Measurements from ENCODE around the gene TUBD1.
"Not testable (repeated sequence)": the region's sequence is repeated elsewhere in the genome, so short reads cannot be mapped to it uniquely, and the experiment has no call there.

Gene TUBD1

DNA sequence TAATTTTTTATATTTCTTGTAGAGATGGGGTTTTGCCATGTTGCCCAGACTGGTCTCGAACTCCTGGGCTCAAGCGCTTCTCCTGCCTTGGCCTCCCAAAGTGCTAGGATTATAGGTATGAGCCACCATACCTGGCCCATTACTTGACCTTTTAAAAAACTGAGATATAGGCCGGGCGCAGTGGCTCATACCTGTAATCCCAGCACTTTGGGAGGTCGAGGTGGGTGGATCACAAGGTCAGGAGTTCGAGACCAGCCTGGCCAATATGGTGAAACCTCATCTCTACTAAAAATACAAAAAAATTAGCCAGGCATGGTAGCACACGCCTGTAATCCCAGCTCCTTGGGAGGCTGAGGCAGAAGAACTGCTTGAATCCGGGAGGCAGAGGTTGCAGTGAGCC lies 19.3 kb downstream of the TUBD1 start:
- not testable (repeated sequence) for H3K4me1 ChIP-seq (ENCODE audit: insufficient read depth, low read length); H3K27ac ChIP-seq (ENCODE audit: low read length); H3K9ac ChIP-seq (ENCODE audit: low read depth, low read length); H3K27me3 ChIP-seq (ENCODE audit: insufficient read depth, low read length); H3K9me3 ChIP-seq (ENCODE audit: insufficient read depth, low read depth, low read length); H3K4me3 ChIP-seq (ENCODE audit: low read length)
- peaks cover 49% of the 10 kb centered on the region for H3K36me3 ChIP-seq (ENCODE audit: insufficient read depth, low read depth, low read length)

DNA sequence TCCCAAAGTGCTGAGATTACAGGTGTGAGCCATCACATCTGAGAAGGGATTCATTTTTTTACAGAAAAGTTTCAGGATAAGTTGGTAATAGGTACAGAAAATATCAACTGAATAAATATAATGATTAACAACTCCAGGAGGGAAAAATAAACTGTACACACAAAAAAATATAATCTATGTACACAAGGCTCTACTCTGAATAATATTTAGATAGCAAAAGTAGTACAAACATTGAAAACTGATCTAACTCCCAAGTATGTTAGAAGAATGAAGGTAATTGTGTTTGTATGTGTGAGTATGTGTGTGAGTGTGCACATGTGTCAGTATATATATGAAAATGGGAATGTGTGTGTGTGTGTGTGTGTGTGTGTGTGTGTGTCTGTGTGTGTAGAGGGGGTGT lies 20.4 kb downstream of the TUBD1 start:
- Histone ChIP-seq H3K4me3 (ENCODE audit: low read length) (no peak overlapping the region), H3K9me3 (ENCODE audit: insufficient read depth, low read depth, low read length) (no peaks in the 10 kb centered on the region), H3K4me1 (ENCODE audit: insufficient read depth, low read length) (no peaks in the 10 kb centered on the region), H3K27ac (ENCODE audit: low read length) (no peak overlapping the region), H3K27me3 (ENCODE audit: insufficient read depth, low read length) (no peaks in the 10 kb centered on the region), H3K9ac (ENCODE audit: low read depth, low read length) (no peak overlapping the region), H3K36me3 (ENCODE audit: insufficient read depth, low read depth, low read length) (peaks cover 40% of the 10 kb centered on the region)

DNA sequence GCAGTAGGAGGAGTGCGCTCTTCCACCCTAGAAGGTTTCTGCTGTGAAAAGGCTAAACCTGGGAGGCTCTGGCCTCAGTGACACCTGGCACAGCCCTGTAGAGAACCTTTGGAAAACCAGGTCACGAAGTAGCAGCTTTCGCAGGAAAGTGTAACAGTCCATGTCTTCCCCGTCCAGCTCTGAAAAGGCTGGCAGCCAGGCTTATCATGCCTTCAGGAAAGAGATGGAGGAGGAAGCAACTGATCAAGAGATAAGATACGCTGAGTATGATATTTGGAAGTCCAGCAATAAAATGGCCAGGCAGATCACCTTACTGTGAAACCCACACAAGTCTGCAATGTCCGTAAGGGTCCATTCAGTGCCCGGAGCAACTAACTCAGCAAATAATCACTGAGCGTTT lies 22.3 kb downstream of the TUBD1 start:
- H3K4me3 ChIP-seq (ENCODE audit: low read length), result no peak overlapping the region
- no peak overlapping the region for H3K27ac ChIP-seq (ENCODE audit: low read length)
- H3K9me3 ChIP-seq (ENCODE audit: insufficient read depth, low read depth, low read length), result no peaks in the 10 kb centered on the region
- peaks cover 25% of the 10 kb centered on the region for H3K36me3 ChIP-seq (ENCODE audit: insufficient read depth, low read depth, low read length)
- H3K27me3 ChIP-seq (ENCODE audit: insufficient read depth, low read length), result no peaks in the 10 kb centered on the region
- H3K4me1 ChIP-seq (ENCODE audit: insufficient read depth, low read length), result no peaks in the 10 kb centered on the region
- H3K9ac ChIP-seq (ENCODE audit: low read depth, low read length), result peak overlapping the region; percentile 27; the same call in 1 of the 2 replicates

DNA sequence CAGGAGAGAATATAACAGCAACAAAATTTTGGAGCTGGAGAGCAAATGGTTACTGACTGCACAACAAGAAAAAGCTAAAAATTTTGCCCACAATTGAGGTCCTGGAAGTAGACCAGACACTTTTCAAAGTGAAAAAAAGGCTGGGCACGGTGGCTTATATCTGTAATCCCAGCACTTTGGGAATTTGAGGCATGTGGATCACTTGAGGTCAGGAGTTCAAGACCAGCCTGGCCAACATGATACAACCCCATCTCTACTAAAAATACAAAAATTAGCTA lies 22.9 kb downstream of the TUBD1 start:
- Histone ChIP-seq H3K27me3 (ENCODE audit: insufficient read depth, low read length) (no peaks in the 10 kb centered on the region), H3K9ac (ENCODE audit: low read depth, low read length) (no peak overlapping the region), H3K36me3 (ENCODE audit: insufficient read depth, low read depth, low read length) (peaks cover 20% of the 10 kb centered on the region), H3K4me1 (ENCODE audit: insufficient read depth, low read length) (no peaks in the 10 kb centered on the region), H3K4me3 (ENCODE audit: low read length) (no peak overlapping the region), H3K9me3 (ENCODE audit: insufficient read depth, low read depth, low read length) (no peaks in the 10 kb centered on the region), H3K27ac (ENCODE audit: low read length) (no peak overlapping the region)

DNA sequence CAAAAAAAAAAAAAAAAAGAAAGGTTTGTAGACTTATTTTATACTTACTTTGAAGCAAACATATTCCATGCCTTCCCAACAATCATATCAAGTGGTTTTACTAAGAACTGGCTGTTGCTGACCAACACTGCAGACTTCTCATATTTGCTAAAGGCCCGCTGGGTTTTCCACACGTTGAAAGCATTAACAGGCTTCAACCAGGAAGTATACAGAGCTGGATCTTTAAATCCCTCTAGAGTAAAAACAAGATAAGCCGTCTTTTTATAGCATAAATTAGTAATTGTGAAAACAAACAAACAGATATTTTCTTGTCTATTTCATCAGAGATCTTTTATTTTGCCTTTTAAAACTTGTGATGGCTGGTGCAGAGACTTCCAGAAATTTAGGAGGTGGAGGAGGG lies 29.1 kb downstream of the TUBD1 start:
- Histone ChIP-seq H3K36me3 (ENCODE audit: insufficient read depth, low read depth, low read length) (peaks cover 28% of the 10 kb centered on the region), H3K9me3 (ENCODE audit: insufficient read depth, low read depth, low read length) (no peaks in the 10 kb centered on the region), H3K4me3 (ENCODE audit: low read length) (no peak overlapping the region), H3K27ac (ENCODE audit: low read length) (no peak overlapping the region), H3K27me3 (ENCODE audit: insufficient read depth, low read length) (no peaks in the 10 kb centered on the region), H3K9ac (ENCODE audit: low read depth, low read length) (no peak overlapping the region), H3K4me1 (ENCODE audit: insufficient read depth, low read length) (no peaks in the 10 kb centered on the region)

DNA sequence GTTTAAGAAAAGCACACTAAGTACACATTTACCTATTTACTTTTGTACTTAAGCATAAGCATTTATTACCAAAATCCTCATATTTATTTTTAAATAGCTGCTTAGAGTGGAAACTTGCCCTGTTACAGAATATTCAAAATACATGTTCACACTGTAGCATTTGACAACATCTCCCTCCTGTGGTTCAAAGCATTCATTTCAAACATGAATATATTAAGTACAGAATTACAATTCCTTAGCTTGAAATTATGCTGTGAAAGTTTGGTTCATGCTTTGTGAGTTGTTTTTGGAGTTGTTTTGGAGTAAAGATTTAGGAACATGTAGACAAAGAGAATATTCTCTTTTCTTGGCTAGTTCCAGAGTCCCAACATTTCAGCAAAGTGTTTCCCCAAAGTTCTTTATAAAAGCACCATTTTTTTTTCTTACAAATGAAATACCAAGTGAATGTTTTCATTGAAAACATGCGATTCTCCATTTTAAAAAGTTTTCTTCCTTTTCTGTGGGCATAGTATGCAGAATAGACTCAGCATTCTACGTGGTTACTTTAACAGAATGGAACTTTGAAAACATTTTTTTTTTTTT lies 33.2 kb downstream of the TUBD1 start:
- H3K9ac ChIP-seq (ENCODE audit: low read depth, low read length), result no peak overlapping the region
- H3K36me3 ChIP-seq (ENCODE audit: insufficient read depth, low read depth, low read length), result peaks cover 24% of the 10 kb centered on the region
- H3K4me3 ChIP-seq (ENCODE audit: low read length), result no peak overlapping the region
- H3K9me3 ChIP-seq (ENCODE audit: insufficient read depth, low read depth, low read length), result no peaks in the 10 kb centered on the region
- H3K4me1 ChIP-seq (ENCODE audit: insufficient read depth, low read length), result peaks cover 6% of the 10 kb centered on the region
- H3K27ac ChIP-seq (ENCODE audit: low read length), result no peak overlapping the region
- H3K27me3 ChIP-seq (ENCODE audit: insufficient read depth, low read length), result no peaks in the 10 kb centered on the region

DNA sequence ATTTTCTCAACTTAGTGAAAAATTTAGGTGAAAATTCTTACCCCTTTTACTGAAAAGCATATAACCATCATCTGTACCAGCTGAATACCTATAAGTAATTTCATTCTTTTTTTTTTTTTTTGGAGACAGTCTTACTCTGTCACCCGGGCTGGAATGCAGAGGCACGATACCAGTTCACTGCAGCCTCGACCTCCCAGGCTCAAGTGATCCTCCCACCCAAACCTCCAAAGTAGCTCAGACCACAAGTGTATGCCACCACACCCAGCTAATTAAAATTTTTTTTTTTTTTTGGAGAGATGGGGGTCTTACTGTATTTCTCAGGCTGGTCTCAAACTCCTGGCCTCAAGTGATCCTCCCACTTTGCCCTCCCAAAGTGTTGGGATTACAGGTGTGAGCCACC lies 33.8 kb downstream of the TUBD1 start:
- no peak overlapping the region for H3K4me3 ChIP-seq (ENCODE audit: low read length)
- no peaks in the 10 kb centered on the region for H3K9me3 ChIP-seq (ENCODE audit: insufficient read depth, low read depth, low read length)
- peaks cover 24% of the 10 kb centered on the region for H3K36me3 ChIP-seq (ENCODE audit: insufficient read depth, low read depth, low read length)
- no peaks in the 10 kb centered on the region for H3K27me3 ChIP-seq (ENCODE audit: insufficient read depth, low read length)
- H3K27ac ChIP-seq (ENCODE audit: low read length), result no peak overlapping the region
- H3K4me1 ChIP-seq (ENCODE audit: insufficient read depth, low read length), result peaks cover 6% of the 10 kb centered on the region
- no peak overlapping the region for H3K9ac ChIP-seq (ENCODE audit: low read depth, low read length)

DNA sequence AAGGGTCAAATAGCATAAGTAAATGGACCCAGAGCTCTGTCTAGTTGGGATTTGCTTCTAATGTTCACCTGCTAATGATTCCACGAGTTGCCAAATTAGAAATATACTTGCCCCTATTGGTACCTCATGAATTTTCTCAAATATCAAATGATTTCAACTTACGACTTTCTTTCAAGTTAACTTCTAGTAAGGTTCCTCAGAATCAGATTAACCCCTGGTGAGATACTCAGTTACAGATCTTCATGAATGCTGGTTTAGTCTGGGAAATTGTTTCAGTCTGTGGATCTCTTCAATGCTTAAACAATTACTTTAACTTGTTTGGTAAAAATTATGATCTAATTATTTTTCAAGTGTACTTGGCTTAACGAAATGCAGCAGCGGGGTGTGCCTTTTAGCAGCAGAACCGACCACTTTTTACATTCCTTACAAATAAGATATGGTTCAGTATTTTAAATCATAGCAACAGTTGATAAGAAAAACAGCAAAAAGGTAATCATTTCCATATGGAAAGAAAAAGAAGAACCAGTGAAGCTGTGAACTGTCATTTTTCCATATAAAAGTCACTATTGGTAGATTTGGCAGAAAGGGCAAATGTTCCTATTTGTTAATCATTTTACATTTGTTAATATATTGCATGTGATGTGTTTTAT lies 34.5 kb downstream of the TUBD1 start:
- Histone ChIP-seq H3K36me3 (ENCODE audit: insufficient read depth, low read depth, low read length) (peaks cover 20% of the 10 kb centered on the region), H3K27ac (ENCODE audit: low read length) (no peak overlapping the region), H3K4me3 (ENCODE audit: low read length) (no peak overlapping the region), H3K9ac (ENCODE audit: low read depth, low read length) (no peak overlapping the region), H3K27me3 (ENCODE audit: insufficient read depth, low read length) (no peaks in the 10 kb centered on the region), H3K9me3 (ENCODE audit: insufficient read depth, low read depth, low read length) (no peaks in the 10 kb centered on the region), H3K4me1 (ENCODE audit: insufficient read depth, low read length) (peaks cover 13% of the 10 kb centered on the region)

DNA sequence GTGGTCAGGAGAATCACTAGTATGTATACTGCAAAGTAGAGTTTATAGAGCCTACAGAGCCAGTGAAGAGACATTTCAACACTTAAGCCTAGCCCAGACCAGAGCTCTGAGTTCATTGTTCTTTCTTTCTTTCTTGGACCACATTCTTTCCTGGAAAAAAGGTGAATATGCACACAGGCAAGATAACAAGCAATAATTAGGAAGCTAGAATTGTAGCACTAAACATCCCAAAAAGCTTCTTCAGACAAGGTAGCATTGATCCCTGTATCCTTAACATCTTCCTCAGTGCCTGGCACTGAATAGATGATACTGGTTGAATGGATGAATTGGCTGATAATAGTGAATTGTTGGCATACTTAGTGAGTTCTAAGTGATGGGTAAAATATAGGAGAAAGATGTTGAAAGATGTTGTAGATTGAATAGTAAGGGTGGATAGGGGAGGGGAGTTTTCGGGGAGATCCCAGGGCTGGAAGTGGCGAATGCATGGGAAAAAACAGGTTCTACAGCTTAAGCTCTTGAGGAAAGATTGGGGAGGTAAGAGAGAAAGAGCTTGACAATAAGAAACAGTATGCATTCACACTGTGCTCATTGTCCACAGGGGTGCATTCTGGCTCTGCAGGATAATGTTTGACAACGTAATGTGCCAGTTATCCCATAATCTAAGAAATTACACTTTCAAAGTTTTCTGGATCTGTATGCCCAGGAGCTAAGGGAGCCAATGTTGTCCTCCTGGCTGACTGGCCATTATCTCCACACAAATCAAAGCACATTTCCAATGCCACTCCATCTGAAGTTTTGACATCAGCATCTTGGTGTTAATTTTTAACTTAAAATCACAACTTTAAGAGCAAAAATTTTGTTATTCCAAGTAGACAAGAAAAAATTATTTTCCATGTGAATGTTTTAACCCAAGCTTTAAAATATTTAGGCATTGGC lies 35.6 kb downstream of the TUBD1 start:
- Histone ChIP-seq H3K27ac (ENCODE audit: low read length) (no peak overlapping the region), H3K36me3 (ENCODE audit: insufficient read depth, low read depth, low read length) (peaks cover 12% of the 10 kb centered on the region; the same call in 1 of the 2 replicates), H3K4me3 (ENCODE audit: low read length) (no peak overlapping the region), H3K4me1 (ENCODE audit: insufficient read depth, low read length) (peaks cover 17% of the 10 kb centered on the region), H3K9ac (ENCODE audit: low read depth, low read length) (no peak overlapping the region), H3K9me3 (ENCODE audit: insufficient read depth, low read depth, low read length) (no peaks in the 10 kb centered on the region), H3K27me3 (ENCODE audit: insufficient read depth, low read length) (no peaks in the 10 kb centered on the region)

DNA sequence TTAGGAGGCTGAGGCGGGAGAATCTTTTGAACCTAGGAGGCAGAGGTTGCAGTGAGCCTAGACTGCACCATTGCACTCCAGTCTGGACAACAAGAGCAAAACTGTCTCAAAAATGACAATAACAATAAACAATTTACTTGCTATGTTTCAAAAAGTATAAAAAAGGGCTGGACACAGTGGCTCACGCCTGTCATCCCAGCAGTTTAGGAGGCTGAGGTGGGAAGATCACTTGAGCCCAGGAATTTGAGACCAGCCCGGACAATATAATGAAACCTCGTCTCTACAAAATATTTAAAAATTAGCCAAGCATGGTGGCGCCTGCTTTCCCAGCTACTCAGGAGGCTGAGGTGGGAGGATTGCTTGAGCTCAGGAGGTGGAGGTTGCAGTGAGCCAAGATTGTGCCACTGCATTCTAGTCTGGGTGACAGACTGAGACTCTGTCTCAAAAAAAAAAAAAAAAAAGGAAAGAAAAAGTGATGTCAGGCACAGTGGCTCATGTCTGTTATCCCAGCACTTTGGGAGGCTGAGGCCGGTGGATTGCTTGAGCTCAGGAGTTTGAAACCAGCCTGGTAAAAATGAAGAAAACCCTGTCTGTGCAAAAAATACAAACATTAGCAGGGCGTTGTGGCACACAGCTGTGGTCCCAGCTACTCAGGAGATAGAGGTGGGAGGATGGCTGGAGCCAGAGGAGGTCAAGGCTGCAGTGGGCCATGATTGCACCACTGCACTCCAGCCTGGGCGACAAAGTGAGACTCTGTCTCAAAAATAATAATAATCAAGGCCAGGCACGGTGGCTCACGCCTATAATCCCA lies 38.6 kb downstream of the TUBD1 start:
- not testable (repeated sequence) for H3K27ac ChIP-seq (ENCODE audit: low read length); H3K27me3 ChIP-seq (ENCODE audit: insufficient read depth, low read length); H3K4me3 ChIP-seq (ENCODE audit: low read length); H3K36me3 ChIP-seq (ENCODE audit: insufficient read depth, low read depth, low read length); H3K9ac ChIP-seq (ENCODE audit: low read depth, low read length); H3K9me3 ChIP-seq (ENCODE audit: insufficient read depth, low read depth, low read length)
- peaks cover 22% of the 10 kb centered on the region for H3K4me1 ChIP-seq (ENCODE audit: insufficient read depth, low read length)

DNA sequence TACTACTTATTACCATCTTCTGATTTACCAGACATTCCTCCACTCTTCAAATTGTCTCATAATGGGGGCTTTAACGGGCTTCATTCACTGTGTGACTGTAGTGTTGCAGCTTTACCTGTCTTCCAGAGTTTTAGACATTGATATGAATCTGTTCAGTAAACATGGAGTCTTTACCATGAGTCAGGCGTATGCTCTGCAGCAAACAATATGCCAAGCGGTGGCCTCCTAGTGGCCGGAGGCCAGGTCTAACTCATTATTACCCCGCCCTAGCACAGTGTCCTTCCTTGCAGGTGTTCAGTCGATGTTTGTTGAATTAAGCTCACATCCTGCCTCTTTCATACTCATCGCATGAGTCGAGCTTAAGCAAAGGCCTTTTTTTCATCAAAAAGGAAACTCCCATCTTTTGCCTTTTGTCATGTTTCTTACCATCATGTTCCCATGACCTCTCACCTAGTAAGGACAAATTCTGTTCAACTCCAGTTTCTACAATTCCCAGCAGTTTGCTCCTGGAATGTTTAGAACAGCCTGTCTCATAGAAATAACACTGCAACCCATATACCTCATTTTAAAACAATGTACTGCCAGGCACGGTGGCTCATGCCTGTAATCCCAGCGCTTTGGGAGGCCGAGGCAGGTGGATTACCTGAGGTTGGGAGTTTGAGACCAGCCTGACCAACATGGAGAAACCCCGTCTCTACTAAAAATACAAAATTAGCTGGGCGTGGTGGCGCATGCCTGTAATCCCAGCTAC lies 39.4 kb downstream of the TUBD1 start:
- Histone ChIP-seq H3K36me3 (ENCODE audit: insufficient read depth, low read depth, low read length) (no peaks in the 10 kb centered on the region), H3K27ac (ENCODE audit: low read length) (peak overlapping the region; percentile 54), H3K9ac (ENCODE audit: low read depth, low read length) (peak overlapping the region; percentile 45), H3K4me3 (ENCODE audit: low read length) (no peak overlapping the region), H3K9me3 (ENCODE audit: insufficient read depth, low read depth, low read length) (no peaks in the 10 kb centered on the region), H3K27me3 (ENCODE audit: insufficient read depth, low read length) (no peaks in the 10 kb centered on the region), H3K4me1 (ENCODE audit: insufficient read depth, low read length) (peaks cover 22% of the 10 kb centered on the region)

All from iPS-20b (cell line).